KBM-7 (cell line): Measurements from ENCODE around the gene UCP2.
"Not testable (repeated sequence)": the region's sequence is repeated elsewhere in the genome, so short reads cannot be mapped to it uniquely, and the experiment has no call there.

ENCODE experiments used
- DNase-seq: peaks from one replicate; pipeline ENCODE4 v3.0.0-alpha.2; 2015
- in situ Hi-C: fragments of 300-500 bp; cut with MboI; formaldehyde crosslinking; loops from 2 replicates; pipeline ENCODE4 v1.14.3; 2020; ENCODE audit warnings: low sequenced_read_pairs, low pct_unique_long_range_greater_than_20kb, mixed read lengths

UCP2 gene

GRCh38 chr11:73998846-73999575, 16.4 kb upstream of the UCP2 start:
- DNase-seq: no peak
- in situ Hi-C loops: no loop called here

- DNase-seq: no peak
- in situ Hi-C loops: no loop called here
These were observed 14.6 kb upstream of the UCP2 start for GRCh38 chr11:73997120-73997770.

GRCh38 chr11:73996161-73996747, 13.6 kb upstream of the UCP2 start:
- DNase-seq: no peak
- in situ Hi-C loops: no loop called here

GRCh38 chr11:73995731-73996130, 13.1 kb upstream of the UCP2 start:
- no peak for DNase-seq
- in situ Hi-C loops: no loop called here

GRCh38 chr11:73995247-73995646, 12.6 kb upstream of the UCP2 start:
- in situ Hi-C loops: no loop called here
- DNase-seq: peak; percentile 66

GRCh38 chr11:73991471-73992006, 8.9 kb upstream of the UCP2 start:
- DNase-seq: no peak
- in situ Hi-C loops: no loop called here

GRCh38 chr11:73990730-73991129, 8.1 kb upstream of the UCP2 start:
- in situ Hi-C loops: no loop called here
- DNase-seq: no peak

- DNase-seq: no peak
These were observed 6.5 kb upstream of the UCP2 start for GRCh38 chr11:73989156-73989555.

GRCh38 chr11:73988227-73988626, 5.6 kb upstream of the UCP2 start:
- no peak for DNase-seq
- in situ Hi-C loops: no loop called here

More at GRCh38 chr11:73989156-73989555, 6.5 kb upstream of the UCP2 start:
- in situ Hi-C loops: no loop called here

- DNase-seq, in situ Hi-C loops: not testable (repeated sequence)
These were observed 3.0 kb upstream of the UCP2 start for GRCh38 chr11:73985661-73986060.

- in situ Hi-C loops: no loop called here
- peak; percentile 53 for DNase-seq
These were observed 1.3 kb upstream of the UCP2 start for GRCh38 chr11:73983741-73984538.

GRCh38 chr11:73982990-73983740, 522 bp upstream of the UCP2 start:
- DNase-seq: peak; percentile 99
- in situ Hi-C loops: no loop called here

- DNase-seq: no peak
- in situ Hi-C loops: no loop called here
These were observed 1.4 kb downstream of the UCP2 start for GRCh38 chr11:73981051-73981805.

- in situ Hi-C loops: no loop called here
- DNase-seq: peak; percentile 86
These were observed 2.4 kb downstream of the UCP2 start for GRCh38 chr11:73980001-73980961.

GRCh38 chr11:73978576-73979086, 4.0 kb downstream of the UCP2 start:
- no peak for DNase-seq
- in situ Hi-C loops: no loop called here

- in situ Hi-C loops: no loop called here
- DNase-seq: no peak
These were observed 4.7 kb downstream of the UCP2 start for GRCh38 chr11:73977856-73978519.
